ENCODE data around the gene ANKRD9. TPM values are rescaled to one million over a fixed set of nuclear protein-coding genes. Genes with fewer than 3 reads are reported as not detected.
A peak's percentile ranks its signal among the peaks of the same experiment; 100 is the strongest.

ANKRD9 gene
- total and polyA plus RNA-seq, 9 of the 15 experiments (the other 6 are each of a cell fraction or from before 2014, with no cell fraction given) = 0.04 to 32.9 (median 5.3) TPM

GRCh38 chr14:102524451-102525218 lies 15.1 kb upstream of the ANKRD9 start:
- WGBS (ENCODE audit: insufficient coverage, low coverage, missing lambda C conversion rate) = under 1% methylated on average over 25 of the region's 32 CpGs
- Histone ChIP-seq H3K9me1 (ENCODE audit: control insufficient read depth, insufficient read depth, low read length) (no peaks in the 10 kb centered on the region), H3K9ac (ENCODE audit: insufficient read depth in 1 of 2, low read depth in 2 of 2, low read length in 2 of 2) (peak overlapping the region; percentile 72 to 84), H3K36me3 (ENCODE audit: control insufficient read depth, insufficient read depth, low read length) (no peaks in the 10 kb centered on the region), H3K4me3 (peak overlapping the region; percentile 45), H3K9me3 (replicated peaks; ENCODE audit: control insufficient read depth, insufficient read depth, low read depth, low read length) (no peaks in the 10 kb centered on the region; the same call in 1 of the 2 replicates), H2AFZ (ENCODE audit: low read depth, low read length) (peak overlapping the region; percentile 92), H3K4me2 (ENCODE audit: insufficient read depth, low read length) (peak overlapping the region; percentile 95), H3K27ac (ENCODE audit: extremely low read depth, low read depth, low read length) (peak overlapping the region; percentile 88), H3K4me1 (replicated peaks in 1 of 2; ENCODE audit: control insufficient read depth in 2 of 2, insufficient read depth in 2 of 2, low read length in 2 of 2) (peaks cover 12 to 37% of the 10 kb centered on the region in 2 experiments; a peak in 4 of 5 replicates), H3K27me3 (ENCODE audit: control insufficient read depth in 2 of 2, insufficient read depth in 2 of 2, low read length in 2 of 2) (no peaks in the 10 kb centered on the region), H3K79me2 (ENCODE audit: control insufficient read depth, insufficient read depth, low read length) (no peaks in the 10 kb centered on the region; the same call in 2 of the 3 replicates), H4K20me1 (replicated peaks; ENCODE audit: control insufficient read depth, insufficient read depth, low read length) (no peaks in the 10 kb centered on the region)
- ATAC-seq = peak; percentile 98
- ChIA-PET CTCF (ENCODE audit: low intra/inter-chr PET ratio) (interaction anchor here (0.6 to 1.2 kb wide), 3 partner anchors 70 to 138 kb away, joined by 3 to 4 read pairs (median 3); no protein-coding TSS in a partner anchor), POLR2A (interaction anchor here (0.7 to 1.3 kb wide), 8 partner anchors 9 to 391 kb away, joined by 3 to 8 read pairs (median 4); no protein-coding TSS in a partner anchor)
- in situ Hi-C loops (cut with MboI) = loop anchor here (25.0 kb wide), 1 partner anchor 388 kb away; the partner anchor contains the start of gene AMN
- BruUV-seq (replicated peaks) = TSS peak; percentile 87
- intact Hi-C loops (cut with micrococcal nuclease) = loop anchor here (1.0 to 10.0 kb wide), 5 partner anchors 28 to 394 kb away; partner anchors contain the start of genes RCOR1 and TRAF3
- DNase-seq (ENCODE audit: extremely low read depth in 1 of 4, low spot score in 3 of 4) = peak; percentile 95 to 97 (median 96)
- FAIRE-seq = peak; percentile 99
- TF ChIP-seq ARHGAP35 (IDR thresholded peaks at IDR 0.05; ENCODE audit: partially characterized antibody) (no peak), NR2F6 (CRISPR knock-in tag; IDR thresholded peaks at IDR 0.05) (no peak), STAG1 (CRISPR knock-in tag; IDR thresholded peaks at IDR 0.05; ENCODE audit: borderline replicate concordance) (peak; percentile 66; the same call in 1 of the 2 replicates), ZNF224 (CRISPR knock-in tag; IDR thresholded peaks at IDR 0.05) (no peak), FOXM1 (IDR thresholded peaks at IDR 0.05; ENCODE audit: low read depth) (no peak), FOXM1 (CRISPR knock-in tag; IDR thresholded peaks at IDR 0.05; ENCODE audit: low read depth) (0 out of 2 replicates have a peak, but pooled peaks have one; percentile 60), MBD1 (CRISPR knock-in tag; IDR thresholded peaks at IDR 0.05) (no peak), NFYB (IDR thresholded peaks at IDR 0.05; ENCODE audit: extremely low read depth, insufficient read length) (peak; percentile 80), CREB3L1 (IDR thresholded peaks at IDR 0.05; ENCODE audit: borderline replicate concordance, low read depth) (0 out of 2 replicates have a peak, but pooled peaks have one; percentile 20), MAX (CRISPR knock-in tag; IDR thresholded peaks at IDR 0.05) (peak; percentile 68), USF1 (CRISPR knock-in tag; IDR thresholded peaks at IDR 0.05) (peak; percentile 97), MEIS2 (IDR thresholded peaks at IDR 0.05; ENCODE audit: partially characterized antibody) (peak; percentile 52), FOXJ2 (tag; IDR thresholded peaks at IDR 0.05) (no peak), TBP (optimal IDR thresholded peaks at IDR 0.05; ENCODE audit: low read depth, low read length) (peak; percentile 76), WHSC1 (IDR thresholded peaks at IDR 0.05; ENCODE audit: low read length) (no peak), RBFOX2 (IDR thresholded peaks at IDR 0.05; ENCODE audit: low read depth, low read length) (peak; percentile 90), SRSF3 (IDR thresholded peaks at IDR 0.05; ENCODE audit: insufficient read depth, low read length) (no peak)
